Astrocyte (in vitro differentiated cells and primary cell): ENCODE results near the gene PLP2. TPM values are rescaled to one million over a fixed set of nuclear protein-coding genes. Genes with fewer than 3 reads are reported as not detected.
"Not testable (repeated sequence)": the region's sequence is repeated elsewhere in the genome, so short reads cannot be mapped to it uniquely, and the experiment has no call there.

Source experiments
- DNase-seq: peaks from one replicate; pipeline ENCODE4 v3.0.0-alpha.2; 2010; ENCODE audit warnings: low read depth
- FAIRE-seq: peaks from 2 replicates; lab custom pipeline; 2011; peaks lifted over from hg19 to GRCh38; lab: Jason Lieb, UNC
- H2AFZ ChIP-seq: 2 replicates; pipeline ENCODE4 v1.6.0; 2012; ENCODE audit warnings: low read depth, low read length, inconsistent platforms
- H3K27ac ChIP-seq: 2 replicates; pipeline ENCODE4 v1.5.1; 2011; ENCODE audit warnings: low read depth, low read length, inconsistent platforms
- H3K27me3 ChIP-seq: 2 replicates; pipeline ENCODE4 v1.6.0; 2011; ENCODE audit warnings: low read length, inconsistent platforms; ENCODE audit not compliant: insufficient read depth
- H3K36me3 ChIP-seq: 2 replicates; pipeline ENCODE4 v1.5.1; 2011; ENCODE audit warnings: low read length, inconsistent platforms; ENCODE audit not compliant: insufficient read depth
- H3K4me1 ChIP-seq: 2 replicates; pipeline ENCODE4 v1.5.1; 2011; ENCODE audit warnings: low read length, inconsistent platforms; ENCODE audit not compliant: insufficient read depth
- H3K4me2 ChIP-seq: 2 replicates; pipeline ENCODE4 v1.6.0; 2012; ENCODE audit warnings: low read length, inconsistent platforms
- H3K4me3 ChIP-seq: 2 replicates; pipeline ENCODE4 v1.5.1; 2011; ENCODE audit warnings: low read depth, mild to moderate bottlenecking, low read length, inconsistent platforms; ENCODE audit not compliant: insufficient read depth
- H3K79me2 ChIP-seq: 2 replicates; pipeline ENCODE4 v1.6.0; 2012; ENCODE audit warnings: mild to moderate bottlenecking, low read length, inconsistent platforms; ENCODE audit not compliant: insufficient read depth
- H3K9ac ChIP-seq: 2 replicates; pipeline ENCODE4 v1.6.0; 2012; ENCODE audit warnings: mild to moderate bottlenecking, low read length, inconsistent platforms
- H3K9me3 ChIP-seq: 2 replicates; pipeline ENCODE4 v1.5.1; 2012; ENCODE audit warnings: low read depth, mild to moderate bottlenecking, low read length, inconsistent platforms; ENCODE audit not compliant: insufficient read depth
- H4K20me1 ChIP-seq: 2 replicates; pipeline ENCODE4 v1.6.0; 2012; ENCODE audit warnings: low read length, inconsistent platforms; ENCODE audit not compliant: insufficient read depth
- H3K27ac Mint-ChIP-seq: one replicate; pipeline ENCODE4 v1.8.0; 2021; ENCODE audit warnings: mild to moderate bottlenecking, mixed read lengths; ENCODE audit not compliant: unreplicated experiment
- H3K27me3 Mint-ChIP-seq: one replicate; pipeline ENCODE4 v1.8.0; 2021; ENCODE audit warnings: low read depth, mixed read lengths; ENCODE audit not compliant: unreplicated experiment
- H3K36me3 Mint-ChIP-seq: one replicate; pipeline ENCODE4 v1.8.0; 2021; ENCODE audit warnings: low read depth, mixed read lengths; ENCODE audit not compliant: unreplicated experiment
- H3K4me1 Mint-ChIP-seq: one replicate; pipeline ENCODE4 v1.8.0; 2021; ENCODE audit warnings: low read depth, mixed read lengths; ENCODE audit not compliant: unreplicated experiment
- H3K4me3 Mint-ChIP-seq: one replicate; pipeline ENCODE4 v1.8.0; 2021; ENCODE audit warnings: mild to moderate bottlenecking, moderate library complexity, mixed read lengths; ENCODE audit not compliant: unreplicated experiment
- H3K9me3 Mint-ChIP-seq: one replicate; pipeline ENCODE4 v1.8.0; 2021; ENCODE audit warnings: mild to moderate bottlenecking, mixed read lengths; ENCODE audit not compliant: unreplicated experiment
- EZH2 ChIP-seq: IDR thresholded peaks from 2 replicates; pipeline ENCODE4 v1.6.1; 2012; ENCODE audit warnings: mild to moderate bottlenecking, low read length, inconsistent platforms; ENCODE audit not compliant: insufficient read depth
- total RNA-seq: library from RNA; stranded (reverse); gene quantifications from 2 replicates; pipeline ENCODE4 v1.2.1, GENCODE V29; 2021
- TF ChIP-seq, protein P1 (sequence below): IDR thresholded peaks from 2 replicates; pipeline ENCODE4 v1.5.1; 2011; ENCODE audit warnings: low read depth, mild to moderate bottlenecking, inconsistent platforms, low read length, moderate library complexity; ENCODE audit not compliant: insufficient read depth

Gene PLP2
- total RNA-seq, 1 donor from 2014 or later: 109 TPM

DNA sequence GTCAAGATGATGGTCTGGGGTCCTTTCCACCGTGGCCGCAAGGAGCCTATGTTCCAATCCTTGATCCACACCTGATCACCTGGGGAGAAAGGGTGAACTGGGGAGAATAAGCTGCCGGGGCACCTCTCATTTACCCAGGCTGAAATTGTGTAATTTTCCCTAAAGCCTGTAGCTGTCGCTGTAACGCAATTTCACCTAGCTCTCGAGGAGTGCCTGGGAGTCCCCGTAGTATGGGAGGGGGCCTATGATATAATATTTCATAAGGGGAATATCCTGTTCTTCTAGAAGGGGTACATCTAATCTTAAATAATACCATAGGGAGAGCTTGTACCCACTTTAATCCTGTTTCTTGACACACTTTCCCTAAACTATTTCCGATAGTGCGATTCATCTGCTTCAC lies 29.4 kb upstream of the PLP2 start:
- not testable (repeated sequence) for H3K27me3 ChIP-seq, H4K20me1 ChIP-seq, H3K27me3 Mint-ChIP-seq, H3K79me2 ChIP-seq, H3K9me3 Mint-ChIP-seq, H3K4me1 Mint-ChIP-seq, H3K9me3 ChIP-seq, H3K9ac ChIP-seq, H3K4me3 ChIP-seq, H3K36me3 ChIP-seq, H3K4me2 ChIP-seq, H2AFZ ChIP-seq, H3K27ac Mint-ChIP-seq, H3K27ac ChIP-seq, DNase-seq, H3K4me1 ChIP-seq, H3K4me3 Mint-ChIP-seq, H3K36me3 Mint-ChIP-seq, FAIRE-seq
- TF ChIP-seq, protein P1, sequence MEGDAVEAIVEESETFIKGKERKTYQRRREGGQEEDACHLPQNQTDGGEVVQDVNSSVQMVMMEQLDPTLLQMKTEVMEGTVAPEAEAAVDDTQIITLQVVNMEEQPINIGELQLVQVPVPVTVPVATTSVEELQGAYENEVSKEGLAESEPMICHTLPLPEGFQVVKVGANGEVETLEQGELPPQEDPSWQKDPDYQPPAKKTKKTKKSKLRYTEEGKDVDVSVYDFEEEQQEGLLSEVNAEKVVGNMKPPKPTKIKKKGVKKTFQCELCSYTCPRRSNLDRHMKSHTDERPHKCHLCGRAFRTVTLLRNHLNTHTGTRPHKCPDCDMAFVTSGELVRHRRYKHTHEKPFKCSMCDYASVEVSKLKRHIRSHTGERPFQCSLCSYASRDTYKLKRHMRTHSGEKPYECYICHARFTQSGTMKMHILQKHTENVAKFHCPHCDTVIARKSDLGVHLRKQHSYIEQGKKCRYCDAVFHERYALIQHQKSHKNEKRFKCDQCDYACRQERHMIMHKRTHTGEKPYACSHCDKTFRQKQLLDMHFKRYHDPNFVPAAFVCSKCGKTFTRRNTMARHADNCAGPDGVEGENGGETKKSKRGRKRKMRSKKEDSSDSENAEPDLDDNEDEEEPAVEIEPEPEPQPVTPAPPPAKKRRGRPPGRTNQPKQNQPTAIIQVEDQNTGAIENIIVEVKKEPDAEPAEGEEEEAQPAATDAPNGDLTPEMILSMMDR: peak; percentile 15

DNA sequence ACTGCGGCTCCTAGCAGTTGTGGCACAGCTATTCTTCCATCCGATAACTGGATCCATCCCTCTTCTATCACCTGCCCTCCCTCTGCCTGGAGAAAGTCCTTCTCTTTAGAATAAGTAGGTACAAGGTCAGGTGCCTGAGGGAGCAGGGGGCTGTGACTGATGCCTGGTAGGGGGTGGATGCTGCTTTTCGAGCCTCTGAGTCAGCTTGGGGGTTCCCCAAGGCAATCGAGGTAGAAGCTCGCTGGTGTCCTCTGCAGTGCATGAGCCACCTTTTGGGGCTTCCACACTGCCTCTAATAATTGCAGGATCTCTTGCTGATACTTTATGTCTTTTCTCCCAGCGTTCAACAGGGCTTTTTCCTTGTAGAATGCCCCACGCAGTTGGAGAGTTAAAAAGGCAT lies 28.5 kb upstream of the PLP2 start:
- not testable (repeated sequence) for H4K20me1 ChIP-seq, H3K27me3 ChIP-seq, H3K4me1 Mint-ChIP-seq, H3K27me3 Mint-ChIP-seq, H3K36me3 Mint-ChIP-seq, H2AFZ ChIP-seq, H3K4me3 Mint-ChIP-seq, H3K27ac Mint-ChIP-seq, H3K9ac ChIP-seq, DNase-seq, H3K4me1 ChIP-seq, H3K9me3 Mint-ChIP-seq, H3K9me3 ChIP-seq, H3K27ac ChIP-seq, H3K79me2 ChIP-seq, H3K36me3 ChIP-seq, FAIRE-seq, H3K4me2 ChIP-seq, H3K4me3 ChIP-seq

DNA sequence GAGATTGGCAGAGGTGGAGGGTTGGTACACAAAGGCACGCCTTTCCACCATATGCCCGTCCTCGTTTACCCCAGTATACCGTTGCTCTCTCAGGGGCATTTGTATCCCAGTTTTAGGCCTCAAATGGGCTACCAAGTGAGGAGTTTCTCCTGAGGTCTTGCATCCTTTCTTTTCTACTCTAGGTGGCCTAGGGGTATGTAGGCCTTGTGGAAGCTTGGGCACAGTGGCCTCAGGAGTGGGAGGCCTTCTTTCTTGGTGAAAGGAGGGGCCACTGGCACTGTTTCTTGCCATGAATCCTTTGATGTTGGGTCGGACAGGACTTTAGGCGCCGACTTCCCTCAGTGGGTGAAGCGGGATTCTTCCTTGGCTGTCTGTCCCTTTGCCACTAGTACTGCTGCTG lies 24.4 kb upstream of the PLP2 start:
- no peak for DNase-seq
- Histone ChIP-seq H3K36me3 (no peaks in the 10 kb centered on the region), H2AFZ (no peak overlapping the region), H3K4me1 (no peaks in the 10 kb centered on the region), H3K9ac (no peak overlapping the region), H3K27ac (no peak overlapping the region), H3K9me3 (no peaks in the 10 kb centered on the region), H3K79me2 (no peaks in the 10 kb centered on the region), H3K4me3 (no peak overlapping the region), H4K20me1 (no peaks in the 10 kb centered on the region), H3K27me3 (no peaks in the 10 kb centered on the region), H3K4me2 (no peak overlapping the region)
- FAIRE-seq: no peak
- Mint-ChIP-seq H3K27ac (no peak overlapping the region), H3K36me3 (peaks cover 2% of the 10 kb centered on the region), H3K27me3 (no peaks in the 10 kb centered on the region), H3K4me1 (no peaks in the 10 kb centered on the region), H3K9me3 (no peaks in the 10 kb centered on the region), H3K4me3 (no peak overlapping the region)
- TF ChIP-seq, protein P1: no peak
- no peak for TF ChIP-seq EZH2
